DND-41 (cell line): ENCODE results near the gene ITPR1.

Experiments
- CTCF ChIP-seq: IDR thresholded peaks from 2 replicates; pipeline ENCODE4 v1.5.1; 2012; ENCODE audit warnings: borderline replicate concordance, low read length, moderate library complexity, mild to moderate bottlenecking; ENCODE audit not compliant: poor library complexity, severe bottlenecking; ENCODE audit errors: extremely low read depth
- EZH2 ChIP-seq: IDR thresholded peaks from 3 replicates; pipeline ENCODE4 v1.6.1; 2012; ENCODE audit warnings: borderline replicate concordance, low read depth, mild to moderate bottlenecking, moderate library complexity, low read length, inconsistent platforms; ENCODE audit not compliant: severe bottlenecking

- TF ChIP-seq CTCF (no peak), EZH2 (no peak)
These were observed 372.6 kb downstream of the ITPR1 start for GRCh38 chr3:4865714-4866113.
